HEK293 (cell line): ENCODE results near the gene DCST1.

Experiments used
- SCRT2 ChIP-seq: fragments of 450-650 bp; formaldehyde crosslinking; IDR thresholded peaks from 2 replicates; pipeline ENCODE4 v1.5.1; 2016; ENCODE audit warnings: missing biosample characterization, missing genetic modification characterization
- TCF7L2 ChIP-seq: IDR thresholded peaks from 2 replicates; pipeline ENCODE4 v1.6.1; 2011; ENCODE audit warnings: low read depth, mild to moderate bottlenecking, inconsistent platforms, low read length, moderate library complexity, borderline replicate concordance
- ZBTB7A ChIP-seq: fragments of 450-650 bp; formaldehyde crosslinking; IDR thresholded peaks from 2 replicates; pipeline ENCODE4 v1.5.1; 2016; ENCODE audit warnings: low read depth, missing biosample characterization, missing genetic modification characterization
- ZNF221 ChIP-seq: fragments of 450-650 bp; formaldehyde crosslinking; IDR thresholded peaks from 2 replicates; pipeline ENCODE4 v1.5.1; 2017; ENCODE audit warnings: missing biosample characterization, missing genetic modification characterization, borderline replicate concordance
- ZNF223 ChIP-seq: fragments of 450-650 bp; formaldehyde crosslinking; IDR thresholded peaks from 2 replicates; pipeline ENCODE4 v1.5.1; 2016; ENCODE audit warnings: missing biosample characterization, missing genetic modification characterization
- ZNF239 ChIP-seq: fragments of 450-650 bp; formaldehyde crosslinking; IDR thresholded peaks from 2 replicates; pipeline ENCODE4 v1.5.1; 2016; ENCODE audit warnings: missing biosample characterization, missing genetic modification characterization
- ZNF549 ChIP-seq: fragments of 450-650 bp; IDR thresholded peaks from 2 replicates; pipeline ENCODE4 v1.5.1; 2018; ENCODE audit warnings: missing biosample characterization, missing genetic modification characterization, mild to moderate bottlenecking, inconsistent platforms, moderate library complexity
- ZNF621 ChIP-seq: fragments of 450-650 bp; formaldehyde crosslinking; IDR thresholded peaks from 2 replicates; pipeline ENCODE4 v1.5.1; 2017; ENCODE audit warnings: missing biosample characterization, missing genetic modification characterization
- ZNF677 ChIP-seq: fragments of 450-650 bp; IDR thresholded peaks from 2 replicates; pipeline ENCODE4 v1.5.0; 2018; ENCODE audit warnings: missing biosample characterization, mild to moderate bottlenecking, missing genetic modification characterization, moderate library complexity
- ZNF707 ChIP-seq: fragments of 450-650 bp; formaldehyde crosslinking; IDR thresholded peaks from 2 replicates; pipeline ENCODE4 v1.5.1; 2016; ENCODE audit warnings: missing biosample characterization, missing genetic modification characterization
- ZNF76 ChIP-seq: fragments of 450-650 bp; formaldehyde crosslinking; IDR thresholded peaks from 2 replicates; pipeline ENCODE4; 2016; ENCODE audit warnings: low read depth, missing biosample characterization, missing genetic modification characterization, borderline replicate concordance
- ZSCAN30 ChIP-seq: fragments of 450-650 bp; IDR thresholded peaks from 2 replicates; pipeline ENCODE4 v1.5.1; 2018; ENCODE audit warnings: missing biosample characterization, mild to moderate bottlenecking, missing genetic modification characterization, moderate library complexity
- TF ChIP-seq, protein P1 (sequence below): fragments of 450-650 bp; formaldehyde crosslinking; IDR thresholded peaks from 2 replicates; pipeline ENCODE4 v1.5.1; 2016; ENCODE audit warnings: missing biosample characterization, missing genetic modification characterization
- TF ChIP-seq, protein P2 (sequence below): fragments of 450-650 bp; formaldehyde crosslinking; IDR thresholded peaks from 2 replicates; pipeline ENCODE4 v1.5.1; 2016; ENCODE audit warnings: missing biosample characterization, missing genetic modification characterization

GRCh38 chr1:155048449-155049334 is 15.1 kb downstream of the DCST1 start:
- TF ChIP-seq ZNF223 (tag by site-specific recombination) (no peak), ZNF76 (tag by site-specific recombination) (no peak), ZNF677 (no peak), ZBTB7A (tag by site-specific recombination) (no peak), ZNF221 (no peak), ZNF239 (tag by site-specific recombination) (no peak), TCF7L2 (no peak), ZNF549 (tag by site-specific recombination) (no peak), ZNF707 (tag by site-specific recombination) (no peak), ZNF621 (tag by site-specific recombination) (no peak), SCRT2 (tag by site-specific recombination) (no peak), ZSCAN30 (tag by site-specific recombination) (no peak)
- TF ChIP-seq, protein P1, sequence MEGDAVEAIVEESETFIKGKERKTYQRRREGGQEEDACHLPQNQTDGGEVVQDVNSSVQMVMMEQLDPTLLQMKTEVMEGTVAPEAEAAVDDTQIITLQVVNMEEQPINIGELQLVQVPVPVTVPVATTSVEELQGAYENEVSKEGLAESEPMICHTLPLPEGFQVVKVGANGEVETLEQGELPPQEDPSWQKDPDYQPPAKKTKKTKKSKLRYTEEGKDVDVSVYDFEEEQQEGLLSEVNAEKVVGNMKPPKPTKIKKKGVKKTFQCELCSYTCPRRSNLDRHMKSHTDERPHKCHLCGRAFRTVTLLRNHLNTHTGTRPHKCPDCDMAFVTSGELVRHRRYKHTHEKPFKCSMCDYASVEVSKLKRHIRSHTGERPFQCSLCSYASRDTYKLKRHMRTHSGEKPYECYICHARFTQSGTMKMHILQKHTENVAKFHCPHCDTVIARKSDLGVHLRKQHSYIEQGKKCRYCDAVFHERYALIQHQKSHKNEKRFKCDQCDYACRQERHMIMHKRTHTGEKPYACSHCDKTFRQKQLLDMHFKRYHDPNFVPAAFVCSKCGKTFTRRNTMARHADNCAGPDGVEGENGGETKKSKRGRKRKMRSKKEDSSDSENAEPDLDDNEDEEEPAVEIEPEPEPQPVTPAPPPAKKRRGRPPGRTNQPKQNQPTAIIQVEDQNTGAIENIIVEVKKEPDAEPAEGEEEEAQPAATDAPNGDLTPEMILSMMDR (tag by site-specific recombination): no peak
- TF ChIP-seq, protein P2, sequence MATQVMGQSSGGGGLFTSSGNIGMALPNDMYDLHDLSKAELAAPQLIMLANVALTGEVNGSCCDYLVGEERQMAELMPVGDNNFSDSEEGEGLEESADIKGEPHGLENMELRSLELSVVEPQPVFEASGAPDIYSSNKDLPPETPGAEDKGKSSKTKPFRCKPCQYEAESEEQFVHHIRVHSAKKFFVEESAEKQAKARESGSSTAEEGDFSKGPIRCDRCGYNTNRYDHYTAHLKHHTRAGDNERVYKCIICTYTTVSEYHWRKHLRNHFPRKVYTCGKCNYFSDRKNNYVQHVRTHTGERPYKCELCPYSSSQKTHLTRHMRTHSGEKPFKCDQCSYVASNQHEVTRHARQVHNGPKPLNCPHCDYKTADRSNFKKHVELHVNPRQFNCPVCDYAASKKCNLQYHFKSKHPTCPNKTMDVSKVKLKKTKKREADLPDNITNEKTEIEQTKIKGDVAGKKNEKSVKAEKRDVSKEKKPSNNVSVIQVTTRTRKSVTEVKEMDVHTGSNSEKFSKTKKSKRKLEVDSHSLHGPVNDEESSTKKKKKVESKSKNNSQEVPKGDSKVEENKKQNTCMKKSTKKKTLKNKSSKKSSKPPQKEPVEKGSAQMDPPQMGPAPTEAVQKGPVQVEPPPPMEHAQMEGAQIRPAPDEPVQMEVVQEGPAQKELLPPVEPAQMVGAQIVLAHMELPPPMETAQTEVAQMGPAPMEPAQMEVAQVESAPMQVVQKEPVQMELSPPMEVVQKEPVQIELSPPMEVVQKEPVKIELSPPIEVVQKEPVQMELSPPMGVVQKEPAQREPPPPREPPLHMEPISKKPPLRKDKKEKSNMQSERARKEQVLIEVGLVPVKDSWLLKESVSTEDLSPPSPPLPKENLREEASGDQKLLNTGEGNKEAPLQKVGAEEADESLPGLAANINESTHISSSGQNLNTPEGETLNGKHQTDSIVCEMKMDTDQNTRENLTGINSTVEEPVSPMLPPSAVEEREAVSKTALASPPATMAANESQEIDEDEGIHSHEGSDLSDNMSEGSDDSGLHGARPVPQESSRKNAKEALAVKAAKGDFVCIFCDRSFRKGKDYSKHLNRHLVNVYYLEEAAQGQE (tag by site-specific recombination): no peak
